Coronary artery (tissue), 2 donors: ENCODE results near the gene ZNF213.

Source experiments
- DNase-seq: peaks from one replicate; pipeline ENCODE4 v3.0.0-alpha.2; 2017; ENCODE audit warnings: low spot score
- H3K27ac ChIP-seq, 2 donors: fragments of 200-600 bp; sonication (generic); one replicate each; pipeline ENCODE4 v1.5.1; 2016 to 2019
- H3K4me3 ChIP-seq: fragments of 200-600 bp; sonication (generic); 2 replicates; pipeline ENCODE4 v1.5.1; 2016; ENCODE audit warnings: mild to moderate bottlenecking, moderate library complexity
- CTCF ChIP-seq: fragments of 200-600 bp; sonication (generic); IDR thresholded peaks from one replicate; pipeline ENCODE4 v1.5.1; 2019; ENCODE audit warnings: antibody characterized with exemption

The ZNF213 gene

GRCh38 chr16:3170440-3171180, 35.8 kb downstream of the ZNF213 start:
- peak overlapping the region; percentile 55 for H3K4me3 ChIP-seq
- no peak for DNase-seq
- no peak overlapping the region for H3K27ac ChIP-seq
- TF ChIP-seq CTCF, result no peak

- no peak overlapping the region for H3K27ac ChIP-seq
- H3K4me3 ChIP-seq, result peak overlapping the region; percentile 55
- no peak for DNase-seq
- TF ChIP-seq CTCF, result no peak
These were observed 36.5 kb downstream of the ZNF213 start for GRCh38 chr16:3171181-3171854.

GRCh38 chr16:3171855-3172593, 37.2 kb downstream of the ZNF213 start:
- no peak overlapping the region for H3K27ac ChIP-seq
- no peak for DNase-seq
- TF ChIP-seq CTCF, result no peak
- peak overlapping the region; percentile 55 for H3K4me3 ChIP-seq

GRCh38 chr16:3173892-3174617, 39.2 kb downstream of the ZNF213 start:
- TF ChIP-seq CTCF, result no peak
- no peak for DNase-seq
- Histone ChIP-seq H3K27ac (no peak overlapping the region), H3K4me3 (no peak overlapping the region)

GRCh38 chr16:3174618-3175148, 39.9 kb downstream of the ZNF213 start:
- no peak overlapping the region for H3K27ac ChIP-seq
- no peak for TF ChIP-seq CTCF
- DNase-seq, result no peak

GRCh38 chr16:3175157-3176093, 40.6 kb downstream of the ZNF213 start:
- no peak for TF ChIP-seq CTCF
- no peak for DNase-seq
- Histone ChIP-seq H3K27ac (no peak overlapping the region), H3K4me3 (no peak overlapping the region)

More at GRCh38 chr16:3174618-3175148, 39.9 kb downstream of the ZNF213 start:
- H3K4me3 ChIP-seq, result no peak overlapping the region
